Esophagus muscularis mucosa (tissue), 2 donors: Measurements from ENCODE around the gene CELF2.

Experiments
- EP300 ChIP-seq: sonication (generic); formaldehyde crosslinking; IDR thresholded peaks from one replicate; pipeline ENCODE4 v1.6.1; 2017; ENCODE audit warnings: antibody characterized with exemption
- POLR2A ChIP-seq: fragments of 450-650 bp; IDR thresholded peaks from one replicate; pipeline ENCODE4 v1.6.1; 2017; ENCODE audit warnings: antibody characterized with exemption, moderate library complexity, mild to moderate bottlenecking, low read depth

GRCh38 chr10:11286261-11286852 lies 268.7 kb downstream of the CELF2 start:
- TF ChIP-seq POLR2A (no peak), EP300 (no peak)
